Measurements from ENCODE around the gene KMT2B.
"Not testable (repeated sequence)": the region's sequence is repeated elsewhere in the genome, so short reads cannot be mapped to it uniquely, and the experiment has no call there.

Gene KMT2B

DNA sequence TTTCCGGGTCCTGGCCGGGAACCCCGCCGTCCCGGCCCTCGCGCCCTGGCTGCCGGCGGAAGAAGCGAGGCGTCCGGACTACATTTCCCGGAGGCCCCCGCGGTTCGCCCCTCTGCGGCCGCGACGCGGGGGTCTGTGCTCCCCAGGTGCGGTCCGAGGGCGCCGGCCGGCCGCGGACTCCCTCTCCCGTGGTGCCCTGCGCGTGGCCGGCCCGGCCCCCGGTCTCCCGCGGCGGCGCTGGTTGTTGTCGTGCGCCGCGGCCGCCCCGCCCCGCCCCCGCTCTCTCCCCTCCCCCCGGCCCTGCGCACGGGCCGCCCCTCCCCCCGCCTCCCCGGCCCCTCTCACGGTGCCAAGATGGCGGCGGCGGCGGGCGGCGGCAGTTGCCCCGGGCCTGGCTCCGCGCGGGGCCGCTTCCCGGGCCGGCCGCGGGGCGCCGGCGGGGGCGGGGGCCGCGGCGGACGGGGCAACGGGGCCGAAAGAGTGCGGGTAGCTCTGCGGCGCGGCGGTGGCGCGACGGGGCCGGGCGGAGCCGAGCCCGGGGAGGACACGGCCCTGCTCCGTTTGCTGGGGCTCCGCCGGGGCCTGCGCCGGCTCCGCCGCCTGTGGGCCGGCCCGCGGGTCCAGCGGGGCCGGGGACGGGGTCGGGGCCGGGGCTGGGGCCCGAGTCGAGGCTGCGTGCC, at the start of gene KMT2B:
Gene KMT2B, plus strand, starts transcription at position 339 of the 680 bp plus-strand sequence. Its CDS starts 16 bp downstream, at position 355.
- peak in 32 of 51 donors; percentile 41 to 99 (median 92) for DNase-seq

- DNase-seq: no peak
These were observed 48.2 kb upstream of the KMT2B start for GRCh38 chr19:35669566-35669965.

- no peak for DNase-seq
These were observed 47.8 kb upstream of the KMT2B start for GRCh38 chr19:35669974-35670373.

DNA sequence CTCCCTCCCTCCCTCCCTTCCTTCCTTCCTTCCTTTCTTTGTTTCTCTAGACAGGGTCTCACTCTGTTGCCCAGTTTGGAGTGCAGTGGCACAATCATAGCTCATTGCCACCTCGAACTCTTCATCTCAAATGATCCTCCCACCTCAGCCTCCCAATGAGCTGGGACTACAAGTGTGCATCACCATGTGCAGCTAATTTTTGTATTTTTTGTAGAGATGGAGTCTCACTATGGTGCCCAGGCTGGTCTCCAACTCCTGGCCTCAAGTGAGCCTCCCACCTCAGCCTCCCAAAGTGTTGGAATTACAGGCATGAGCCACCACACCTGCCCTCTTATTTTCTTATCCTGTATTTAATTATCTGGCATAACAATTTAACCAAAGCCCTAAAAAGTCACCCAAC, 47.1 kb upstream of the KMT2B start:
- no peak for DNase-seq

- no peak for DNase-seq
These were observed 46.0 kb upstream of the KMT2B start for GRCh38 chr19:35671818-35672217.

DNA sequence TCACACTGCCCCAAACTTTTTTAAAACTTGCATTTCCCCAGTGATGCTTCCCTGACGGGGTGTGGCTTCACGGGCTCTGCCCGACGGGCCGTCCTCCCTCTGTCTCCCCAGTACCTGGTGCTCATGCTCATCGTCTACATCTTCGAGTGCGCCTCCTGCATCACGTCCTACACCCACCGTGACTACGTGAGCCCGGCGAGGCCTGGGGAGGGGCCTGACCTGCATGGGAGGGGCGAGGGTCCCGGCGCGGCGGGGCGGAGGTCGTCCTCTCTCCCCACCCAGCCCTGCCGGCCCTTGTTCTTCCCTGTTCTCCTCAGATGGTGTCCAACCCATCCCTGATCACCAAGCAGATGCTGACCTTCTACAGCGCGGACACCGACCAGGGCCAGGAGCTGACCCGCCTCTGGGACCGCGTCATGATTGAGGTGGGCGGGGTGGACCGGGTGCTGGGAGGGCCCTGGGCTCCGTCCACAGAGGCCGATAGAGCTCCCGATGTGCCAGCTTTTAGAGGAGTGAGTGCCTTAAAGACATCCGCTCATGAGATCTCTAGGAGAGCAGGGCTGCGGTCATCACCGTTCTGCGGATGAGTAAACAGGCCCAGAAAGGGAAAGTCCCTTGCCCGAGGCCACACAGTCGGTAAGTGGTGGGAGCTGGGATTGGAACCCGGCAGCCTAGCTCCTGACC, 44.5 kb upstream of the KMT2B start:
- DNase-seq: no peak

GRCh38 chr19:35675589-35676140, 42.1 kb upstream of the KMT2B start:
- DNase-seq: no peak

- DNase-seq: no peak
These were observed 28.0 kb upstream of the KMT2B start for GRCh38 chr19:35689836-35690235.

GRCh38 chr19:35691106-35691505, 26.7 kb upstream of the KMT2B start:
- not testable (repeated sequence) for DNase-seq

GRCh38 chr19:35692010-35692409, 25.8 kb upstream of the KMT2B start:
- no peak for DNase-seq

- DNase-seq: no peak
These were observed 24.4 kb upstream of the KMT2B start for GRCh38 chr19:35693422-35693821.

DNA sequence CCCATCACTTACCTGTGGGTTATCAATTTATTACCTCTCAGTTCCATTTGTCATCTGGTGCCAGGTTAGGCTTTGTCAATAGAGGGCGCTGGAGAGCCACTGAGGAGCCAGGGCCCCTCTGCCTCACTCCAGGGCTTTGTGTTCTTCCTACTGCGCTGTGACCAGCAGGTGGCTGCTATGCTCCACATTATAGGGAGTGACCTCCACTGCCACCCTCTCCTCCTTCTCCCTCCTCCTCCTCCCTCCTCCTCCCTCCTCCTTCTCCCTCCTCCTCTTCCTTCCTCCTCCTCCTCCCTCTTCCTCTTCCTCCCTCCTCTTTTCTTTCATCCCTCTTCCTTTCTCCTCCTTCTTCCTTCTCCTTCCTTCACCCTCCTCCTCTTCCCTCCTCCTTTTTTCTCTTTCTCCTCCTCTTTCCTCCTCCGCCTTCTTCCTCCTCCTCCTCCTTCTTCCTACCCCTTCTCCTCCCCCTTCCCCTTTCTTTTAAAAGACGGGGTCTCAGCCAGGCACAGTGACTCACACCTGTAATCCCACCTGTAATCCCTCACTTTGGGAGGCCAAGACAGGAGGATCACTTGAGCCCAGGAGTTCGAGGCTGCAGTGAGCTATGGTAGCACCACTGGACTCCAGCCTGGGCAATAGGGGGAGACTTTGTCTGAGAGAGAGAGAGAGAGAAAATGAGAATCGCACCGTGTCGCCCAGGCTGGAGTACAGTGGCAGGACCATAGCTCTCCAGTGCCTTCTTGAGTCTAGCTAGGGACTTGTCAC, 23.8 kb upstream of the KMT2B start:
- DNase-seq: peak in 49 of 51 donors; percentile 11 to 88 (median 67)

DNA sequence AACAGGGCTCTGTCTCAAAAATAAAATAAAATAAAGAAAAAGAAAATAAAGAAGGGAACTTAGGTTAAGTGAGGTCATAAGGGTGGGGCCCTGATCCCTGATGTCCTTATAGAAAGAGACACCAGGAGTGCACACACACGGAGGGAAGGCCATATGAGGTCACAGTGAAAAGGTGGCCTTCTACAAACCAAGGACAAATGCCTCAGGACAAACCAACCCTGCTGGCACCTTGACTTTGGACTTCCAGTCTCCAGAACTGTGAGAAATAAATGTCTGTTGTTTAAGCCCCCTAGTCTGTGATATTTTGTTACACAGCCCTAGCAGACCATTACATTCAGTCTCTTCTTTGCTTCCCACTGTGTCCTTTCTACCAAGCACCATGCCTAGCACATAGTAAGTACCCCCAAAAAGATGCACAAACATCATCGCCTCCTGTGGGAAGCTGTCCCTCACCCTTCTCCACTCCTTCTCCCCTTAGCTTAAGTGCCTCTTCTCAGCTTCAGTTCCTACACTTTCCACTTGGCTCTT, 21.8 kb upstream of the KMT2B start:
- no peak for DNase-seq

GRCh38 chr19:35696835-35697234, 21.0 kb upstream of the KMT2B start:
- DNase-seq: no peak

DNA sequence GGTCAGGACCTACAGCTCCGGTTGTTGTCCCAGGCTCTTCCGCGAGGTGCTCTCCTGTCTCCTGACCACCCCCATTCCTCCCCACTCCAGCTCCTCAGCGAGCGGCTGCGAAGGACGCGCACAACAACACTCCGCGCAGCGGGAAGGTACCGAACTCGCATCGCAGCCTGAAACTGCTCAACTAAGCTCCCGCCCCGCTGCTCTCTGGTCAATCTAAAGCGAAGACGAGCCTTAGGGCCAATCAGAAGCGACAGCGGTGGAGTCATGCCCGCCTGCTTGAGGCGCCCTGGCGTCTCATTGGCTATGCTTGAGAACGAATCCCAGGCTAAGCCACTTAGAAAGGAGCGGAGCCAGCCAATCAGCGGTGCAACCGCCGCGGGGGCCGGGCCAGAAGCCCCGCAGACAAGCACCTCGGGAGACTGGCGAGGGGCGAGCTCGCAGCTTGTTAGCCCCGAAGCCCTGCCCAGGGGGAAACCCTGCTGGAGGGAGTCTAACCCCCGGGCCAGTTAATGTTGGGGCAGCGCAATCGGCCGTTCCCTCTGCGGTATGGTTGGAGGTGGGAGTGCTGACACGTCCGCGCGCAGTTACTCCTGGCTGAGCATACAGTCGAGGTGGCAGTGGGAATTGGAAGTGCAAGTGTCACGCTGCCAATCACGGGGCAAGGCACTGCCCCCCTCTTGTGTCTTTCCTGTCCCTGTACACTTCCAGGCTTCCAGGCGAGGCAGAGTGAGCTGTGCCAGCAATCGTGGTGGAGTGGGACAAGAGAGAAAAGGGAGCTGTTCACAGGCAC, 15.4 kb upstream of the KMT2B start:
- DNase-seq: peak; percentile 52 to 99 (median 94)

- no peak for DNase-seq
These were observed 14.5 kb upstream of the KMT2B start for GRCh38 chr19:35703343-35703742.

DNA sequence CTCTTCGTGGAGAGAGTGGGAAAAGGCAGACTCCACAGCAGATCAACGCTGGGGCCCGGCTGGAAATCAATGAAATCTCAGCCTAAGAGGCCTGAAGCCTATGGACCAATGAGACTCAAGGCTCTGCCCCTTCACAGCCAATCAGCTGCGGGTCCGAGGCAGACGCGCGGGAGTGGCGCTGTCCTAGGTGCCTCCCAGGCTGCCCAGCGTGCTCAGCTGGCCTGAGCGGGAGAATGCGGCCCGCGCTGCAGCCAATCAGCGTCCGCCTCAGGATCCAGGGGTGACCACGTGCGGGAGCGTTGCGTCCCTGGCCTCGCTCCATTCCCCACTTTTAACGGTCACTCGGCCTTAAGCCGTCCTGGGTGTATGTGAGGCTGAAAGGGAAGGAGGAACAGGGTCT, 13.6 kb upstream of the KMT2B start, which contains the start of gene ZBTB32:
Gene ZBTB32, plus strand, starts transcription at position 341 of the 400 bp plus-strand sequence. CDS start 10,069 bp downstream, outside the sequence.
- peak in 8 of 51 donors; percentile 1 to 38 (median 7) for DNase-seq

GRCh38 chr19:35708391-35708790, 9.4 kb upstream of the KMT2B start:
- no peak for DNase-seq

DNA sequence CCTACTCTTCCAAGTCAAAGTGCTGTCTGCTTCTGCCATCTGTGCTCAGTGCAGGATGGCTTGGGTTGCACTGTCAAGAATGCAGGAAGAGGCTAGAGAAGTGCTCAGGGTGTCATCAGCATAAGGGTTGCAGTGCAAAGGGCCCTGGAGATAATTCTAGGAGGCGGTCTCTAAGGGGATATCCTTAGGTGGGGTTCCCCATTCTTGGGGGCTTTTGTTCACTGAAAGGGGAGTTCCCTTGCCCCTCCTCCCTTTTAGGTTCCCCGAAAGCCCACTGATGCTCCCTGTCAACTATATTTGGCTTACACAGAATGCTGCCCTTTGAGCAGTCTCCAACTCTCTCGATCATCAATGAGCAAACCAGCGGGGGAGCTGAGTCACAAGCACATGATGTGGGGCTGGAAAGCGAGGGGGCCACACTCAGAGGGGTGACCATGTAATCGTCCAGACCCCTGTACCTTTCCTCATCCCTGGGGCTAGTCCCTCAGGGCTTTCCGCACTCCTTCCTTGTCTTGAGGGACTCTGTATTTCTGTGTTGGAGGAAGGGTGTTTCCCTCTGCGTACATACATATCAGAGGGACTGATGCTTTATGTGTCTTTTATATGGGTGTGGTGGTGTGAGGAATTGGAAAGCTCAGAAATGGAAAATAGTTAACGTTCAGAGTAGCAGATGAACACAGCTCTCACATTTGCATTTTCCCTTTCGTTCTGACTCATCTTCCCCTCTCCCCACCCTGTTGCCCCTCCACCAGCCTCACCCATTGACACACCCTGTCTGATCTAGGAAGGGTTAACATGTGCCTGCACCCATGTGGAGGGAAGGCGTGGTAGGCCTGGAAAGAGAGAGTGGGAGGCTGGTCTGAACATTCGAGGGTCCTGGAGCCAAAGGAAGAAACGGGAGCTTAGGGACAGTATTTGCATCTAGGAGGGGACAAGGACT, 6.7 kb upstream of the KMT2B start:
- DNase-seq: peak in 1 of 51 donors; percentile 33
